Stimulated activated naive CD8-positive, alpha-beta T cell treated with anti-CD3 and anti-CD28 coated beads, Interleukin-15, amount 100 ng/mL, for 72 hours (primary cell): Measurements from ENCODE around the gene DTHD1.

Experiments used
- ATAC-seq: fragments of 150-1000 bp; cut with Tn5 transposase; 2 replicates; pipeline ENCODE4 v1.10.0; 2021; ENCODE audit warnings: mild to moderate bottlenecking, moderate library complexity
- DNase-seq, 2 donors: peaks; one replicate each; pipeline ENCODE4 v3.0.0; 2021 to 2022
- H3K27ac Mint-ChIP-seq, 2 donors: one replicate each; pipeline ENCODE4 v1.8.0; 2022; ENCODE audit warnings: mild to moderate bottlenecking in 2 of 2, mixed read lengths in 2 of 2, moderate library complexity in 2 of 2
- H3K27me3 Mint-ChIP-seq: one replicate; pipeline ENCODE4 v1.8.0; 2022; ENCODE audit warnings: mixed read lengths
- H3K4me1 Mint-ChIP-seq: one replicate; pipeline ENCODE4 v1.8.0; 2022; ENCODE audit warnings: mild to moderate bottlenecking, mixed read lengths
- H3K4me3 Mint-ChIP-seq, 2 donors: one replicate each; pipeline ENCODE4 v1.8.0; 2022; ENCODE audit warnings: mild to moderate bottlenecking in 2 of 2, mixed read lengths in 2 of 2, moderate library complexity in 1 of 2
- H3K9me3 Mint-ChIP-seq, 2 donors: one replicate each; pipeline ENCODE4 v1.8.0; 2022; ENCODE audit warnings: mixed read lengths in 2 of 2

DTHD1 gene

DNA sequence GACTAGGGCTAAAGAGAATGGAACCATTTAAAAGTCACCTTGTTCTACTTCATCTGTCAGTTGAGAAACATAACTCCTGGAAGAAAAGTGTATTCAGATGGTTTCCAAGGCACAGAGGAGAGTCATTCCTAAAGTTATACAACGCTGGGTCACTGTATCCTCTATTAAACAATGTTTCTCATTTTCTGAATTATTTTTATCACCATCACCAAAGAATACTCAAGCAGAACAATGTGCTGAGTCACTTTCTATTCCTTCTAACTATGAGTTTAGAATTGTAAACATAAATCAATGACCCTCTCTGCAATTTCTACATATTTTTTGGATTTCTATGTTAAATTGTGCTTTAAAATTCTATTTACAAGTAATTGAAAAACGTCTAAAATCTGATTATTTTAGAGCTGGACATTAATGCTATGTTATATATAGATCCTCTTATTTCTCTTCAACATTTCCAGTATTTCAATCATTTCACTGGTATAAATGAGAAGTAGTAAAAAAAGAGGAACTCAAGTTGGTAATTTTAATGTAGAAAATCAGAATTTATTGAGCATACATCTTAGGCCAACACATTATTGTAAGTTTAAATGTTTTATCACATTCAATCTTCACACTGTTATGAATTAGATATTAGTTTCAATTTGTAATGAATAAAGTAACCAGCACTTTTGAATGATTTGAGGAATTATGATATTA, 7.5 kb downstream of the DTHD1 start:
- H3K9me3 Mint-ChIP-seq, result peaks cover 5 to 6% of the 10 kb centered on the region in 2 donors
- H3K4me3 Mint-ChIP-seq, result no peak overlapping the region
- no peaks in the 10 kb centered on the region for H3K27me3 Mint-ChIP-seq
- H3K27ac Mint-ChIP-seq, result no peak overlapping the region
- H3K4me1 Mint-ChIP-seq, result peaks cover 45% of the 10 kb centered on the region
- DNase-seq (no peak), ATAC-seq (no peak)

DNA sequence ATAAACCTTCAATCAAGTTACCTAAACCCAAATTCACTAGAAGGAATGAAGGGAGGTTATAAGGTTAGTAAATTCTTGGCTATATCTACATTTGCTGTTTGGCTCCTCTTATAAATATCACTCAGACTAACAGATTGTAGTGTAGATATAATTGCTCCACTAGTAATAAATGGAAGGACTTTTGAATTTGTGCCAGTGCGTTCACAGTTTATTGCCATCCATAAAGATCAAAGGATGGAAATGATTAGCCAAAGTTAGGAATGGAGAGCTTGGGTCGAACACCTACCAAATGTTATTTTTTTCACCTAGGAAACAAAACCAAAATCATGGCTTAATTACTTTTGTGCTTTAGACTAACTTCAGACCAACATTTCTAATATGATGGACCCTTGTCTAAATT, 9.2 kb downstream of the DTHD1 start:
- Mint-ChIP-seq H3K27me3 (no peaks in the 10 kb centered on the region), H3K27ac (no peak overlapping the region), H3K9me3 (peaks cover 4 to 6% of the 10 kb centered on the region in 2 donors), H3K4me1 (peaks cover 27% of the 10 kb centered on the region), H3K4me3 (no peak overlapping the region)
- no peak for ATAC-seq
- no peak for DNase-seq

- no peak for DNase-seq
- H3K27ac Mint-ChIP-seq, result no peak overlapping the region
Observed at GRCh38 chr4:36292556-36293188, 11.3 kb downstream of the DTHD1 start.

GRCh38 chr4:36301127-36301526, 19.7 kb downstream of the DTHD1 start:
- Mint-ChIP-seq H3K4me1 (peaks cover 19% of the 10 kb centered on the region), H3K4me3 (no peak overlapping the region), H3K27ac (no peak overlapping the region), H3K9me3 (peaks cover 9 to 12% of the 10 kb centered on the region in 2 donors), H3K27me3 (no peaks in the 10 kb centered on the region)
- DNase-seq (no peak), ATAC-seq (no peak)

More at GRCh38 chr4:36292556-36293188, 11.3 kb downstream of the DTHD1 start:
- Mint-ChIP-seq H3K4me1 (peaks cover 10% of the 10 kb centered on the region), H3K27me3 (no peaks in the 10 kb centered on the region), H3K4me3 (no peak overlapping the region), H3K9me3 (peaks cover 0 to 2% of the 10 kb centered on the region in 2 donors)
- no peak for ATAC-seq

- no peaks in the 10 kb centered on the region for H3K27me3 Mint-ChIP-seq
- no peak overlapping the region for H3K4me3 Mint-ChIP-seq
- H3K27ac Mint-ChIP-seq, result peak overlapping the region in 1 of 2 donors; percentile 70
- peaks cover 19% of the 10 kb centered on the region for H3K4me1 Mint-ChIP-seq
- ATAC-seq (peak; percentile 92), DNase-seq (peak in 1 of 2 donors; percentile 49)
- H3K9me3 Mint-ChIP-seq, result peaks cover 14 to 17% of the 10 kb centered on the region in 2 donors
Observed at GRCh38 chr4:36303426-36304137, 22.2 kb downstream of the DTHD1 start.

DNA sequence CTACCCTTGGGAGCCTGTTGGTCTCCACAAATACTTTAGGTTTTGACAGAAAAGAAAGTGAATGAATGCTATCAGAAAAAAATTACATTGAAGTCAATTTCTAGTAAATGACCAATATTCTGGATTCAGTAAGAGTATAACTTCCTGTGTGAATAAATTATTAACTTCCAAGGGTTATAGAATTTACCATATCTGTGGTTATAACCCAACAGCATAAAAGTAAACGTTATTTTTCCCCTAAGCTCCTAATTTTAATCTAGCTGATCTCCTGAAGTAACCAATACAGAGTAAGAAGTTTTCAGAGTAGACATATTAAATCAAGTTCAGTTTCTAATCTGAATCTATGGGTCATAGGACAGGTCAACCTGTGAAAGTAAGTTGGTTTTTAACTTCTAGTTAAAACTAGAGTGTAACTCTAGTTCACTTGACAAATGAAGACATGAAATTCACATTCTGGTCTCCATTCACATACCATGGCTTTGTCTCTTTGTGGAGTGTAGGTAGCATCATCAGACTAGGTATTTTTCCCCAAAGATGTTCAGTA, 22.8 kb downstream of the DTHD1 start:
- H3K4me3 Mint-ChIP-seq, result peak overlapping the region in 1 of 2 donors; percentile 42
- H3K27ac Mint-ChIP-seq, result peak overlapping the region in 1 of 2 donors; percentile 70
- H3K27me3 Mint-ChIP-seq, result no peaks in the 10 kb centered on the region
- peaks cover 19% of the 10 kb centered on the region for H3K4me1 Mint-ChIP-seq
- DNase-seq (no peak), ATAC-seq (peak; percentile 44)
- peaks cover 14 to 17% of the 10 kb centered on the region in 2 donors for H3K9me3 Mint-ChIP-seq

DNA sequence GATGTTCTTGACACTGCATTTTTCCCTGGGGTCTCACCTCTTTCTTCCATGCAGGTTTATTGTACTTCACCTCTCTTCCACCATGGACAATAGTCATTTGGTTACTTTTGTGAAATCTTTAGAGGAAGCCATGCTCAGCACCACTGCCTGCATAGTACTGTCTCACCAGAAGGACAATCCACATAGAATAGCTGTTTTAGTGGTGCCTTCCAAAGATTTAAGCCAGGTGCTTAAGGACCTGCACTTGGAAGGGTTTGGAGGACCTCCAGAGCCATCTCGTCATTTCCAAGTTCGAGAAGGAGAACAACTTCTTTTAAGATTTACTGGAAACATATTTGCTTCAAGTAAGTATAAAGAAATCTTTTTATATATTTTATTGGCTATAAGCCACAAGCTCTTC, 26.7 kb downstream of the DTHD1 start:
- no peak overlapping the region for H3K27ac Mint-ChIP-seq
- H3K4me1 Mint-ChIP-seq, result peaks cover 39% of the 10 kb centered on the region
- ATAC-seq, result no peak
- no peaks in the 10 kb centered on the region for H3K27me3 Mint-ChIP-seq
- H3K9me3 Mint-ChIP-seq, result peaks cover 14 to 22% of the 10 kb centered on the region in 2 donors
- DNase-seq, result no peak
- H3K4me3 Mint-ChIP-seq, result no peak overlapping the region

GRCh38 chr4:36310216-36310615, 28.8 kb downstream of the DTHD1 start:
- ATAC-seq (no peak), DNase-seq (no peak)
- Mint-ChIP-seq H3K27me3 (no peaks in the 10 kb centered on the region), H3K4me1 (peaks cover 24% of the 10 kb centered on the region), H3K4me3 (peak overlapping the region in 1 of 2 donors; percentile 13), H3K27ac (peak overlapping the region in 1 of 2 donors; percentile 66), H3K9me3 (peaks cover 6 to 11% of the 10 kb centered on the region in 2 donors)

DNA sequence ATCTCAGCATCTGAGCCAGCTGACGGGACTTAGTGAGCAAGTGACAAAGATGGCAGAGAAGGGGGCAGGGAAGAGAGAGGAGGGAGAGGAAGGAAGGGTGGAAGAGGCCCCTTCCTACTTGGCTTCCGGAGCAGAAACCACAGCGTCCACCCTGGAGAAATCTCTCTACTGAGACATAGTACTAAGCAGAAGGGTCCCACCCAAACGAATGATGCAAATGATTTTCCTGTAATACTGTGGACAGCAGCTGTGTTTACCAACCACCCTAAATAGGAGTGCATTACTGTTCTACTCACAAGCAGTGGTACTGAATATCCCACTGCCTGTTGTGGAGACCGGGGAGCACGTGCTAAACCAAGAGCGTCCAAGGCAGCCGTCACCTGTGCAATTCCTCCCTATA, 29.4 kb downstream of the DTHD1 start:
- H3K27ac Mint-ChIP-seq, result peak overlapping the region; percentile 31 to 92

DNA sequence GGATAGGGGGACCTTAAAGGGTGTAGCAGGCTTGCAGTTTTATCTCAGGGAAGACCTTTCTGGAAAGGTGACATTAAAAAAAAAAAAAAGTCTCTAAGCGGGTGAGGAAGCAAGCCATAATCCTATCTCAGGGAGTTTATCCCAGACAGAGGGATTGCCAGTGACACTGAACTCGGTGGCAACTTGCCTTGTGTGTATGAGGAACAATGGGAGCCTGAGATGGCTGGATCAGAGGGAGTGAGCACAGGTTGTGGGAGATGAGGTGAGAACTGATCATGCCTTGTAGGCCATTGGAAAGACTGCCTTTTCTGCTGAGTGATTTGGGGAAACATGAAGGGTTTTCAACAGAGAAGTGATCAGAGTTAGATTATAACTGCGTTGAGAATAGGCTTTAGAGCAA, 31.1 kb downstream of the DTHD1 start:
- peaks cover 26% of the 10 kb centered on the region for H3K4me1 Mint-ChIP-seq
- H3K4me3 Mint-ChIP-seq, result no peak overlapping the region
- H3K27me3 Mint-ChIP-seq, result no peaks in the 10 kb centered on the region
- ATAC-seq, result no peak
- no peak for DNase-seq
- H3K9me3 Mint-ChIP-seq, result peaks cover 5 to 10% of the 10 kb centered on the region in 2 donors
- H3K27ac Mint-ChIP-seq, result no peak overlapping the region

More for the DNA sequence above, 29.4 kb downstream of the DTHD1 start:
- Mint-ChIP-seq H3K9me3 (peaks cover 5 to 10% of the 10 kb centered on the region in 2 donors), H3K4me1 (peaks cover 24% of the 10 kb centered on the region), H3K27me3 (no peaks in the 10 kb centered on the region), H3K4me3 (peak overlapping the region; percentile 58 to 75)
- ATAC-seq, result peak; percentile 57
- no peak for DNase-seq

GRCh38 chr4:36313301-36313700, 31.9 kb downstream of the DTHD1 start:
- Mint-ChIP-seq H3K4me1 (peaks cover 31% of the 10 kb centered on the region), H3K9me3 (peaks cover 0 to 5% of the 10 kb centered on the region in 2 donors), H3K4me3 (no peak overlapping the region), H3K27me3 (no peaks in the 10 kb centered on the region), H3K27ac (no peak overlapping the region)
- ATAC-seq, result no peak
- DNase-seq, result no peak

- no peak overlapping the region for H3K27ac Mint-ChIP-seq
- H3K4me1 Mint-ChIP-seq, result peaks cover 31% of the 10 kb centered on the region
- H3K27me3 Mint-ChIP-seq, result no peaks in the 10 kb centered on the region
- DNase-seq (no peak), ATAC-seq (no peak)
- no peak overlapping the region for H3K4me3 Mint-ChIP-seq
- H3K9me3 Mint-ChIP-seq, result peaks cover 0 to 5% of the 10 kb centered on the region in 2 donors
Observed at GRCh38 chr4:36313703-36314102, 32.3 kb downstream of the DTHD1 start.

DNA sequence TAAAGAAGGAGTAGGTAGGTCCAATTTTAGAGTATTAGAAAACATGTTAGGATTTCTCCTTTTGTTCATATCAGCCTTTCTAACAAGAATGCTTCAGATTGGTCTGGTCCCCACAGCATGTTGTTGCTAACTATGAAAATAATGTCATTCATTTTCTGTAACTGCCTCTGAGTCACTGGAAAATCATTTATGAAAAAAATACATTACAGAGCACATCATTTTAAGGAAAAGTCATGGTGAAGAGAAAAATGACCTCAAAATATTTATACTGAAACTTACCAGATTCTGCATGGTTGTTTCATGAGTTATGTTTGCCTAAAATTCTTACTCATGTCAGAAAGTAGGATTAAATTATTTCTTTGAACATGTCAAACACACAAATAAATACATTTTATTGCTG, 35.2 kb downstream of the DTHD1 start:
- Mint-ChIP-seq H3K4me3 (peak overlapping the region in 1 of 2 donors; percentile 40), H3K4me1 (peaks cover 41% of the 10 kb centered on the region), H3K9me3 (no peaks in the 10 kb centered on the region), H3K27ac (peak overlapping the region in 1 of 2 donors; percentile 60), H3K27me3 (no peaks in the 10 kb centered on the region)
- DNase-seq (peak in 1 of 2 donors; percentile 21), ATAC-seq (peak; percentile 87)

DNA sequence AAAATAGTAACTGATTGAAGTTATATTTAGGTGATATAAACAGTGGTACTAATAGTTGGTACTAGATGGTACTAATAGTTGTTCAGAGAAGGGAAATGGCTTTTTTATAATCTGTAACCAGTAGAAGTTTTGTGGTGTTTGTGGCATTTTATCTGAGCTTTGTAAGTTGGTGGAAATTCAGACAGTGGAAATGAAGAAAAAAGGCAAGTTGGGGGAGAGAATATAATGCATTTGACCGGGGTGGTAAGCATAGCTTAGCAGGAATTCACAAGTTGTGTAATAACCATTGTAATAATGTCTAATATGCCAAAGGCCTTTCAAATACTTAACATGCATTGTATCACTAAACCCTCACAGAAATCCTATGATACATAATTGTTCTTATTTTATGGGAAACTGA, 36.3 kb downstream of the DTHD1 start:
- no peaks in the 10 kb centered on the region for H3K9me3 Mint-ChIP-seq
- ATAC-seq (no peak), DNase-seq (no peak)
- peak overlapping the region in 1 of 2 donors; percentile 12 for H3K4me3 Mint-ChIP-seq
- peaks cover 51% of the 10 kb centered on the region for H3K4me1 Mint-ChIP-seq
- H3K27me3 Mint-ChIP-seq, result no peaks in the 10 kb centered on the region
- H3K27ac Mint-ChIP-seq, result no peak overlapping the region

DNA sequence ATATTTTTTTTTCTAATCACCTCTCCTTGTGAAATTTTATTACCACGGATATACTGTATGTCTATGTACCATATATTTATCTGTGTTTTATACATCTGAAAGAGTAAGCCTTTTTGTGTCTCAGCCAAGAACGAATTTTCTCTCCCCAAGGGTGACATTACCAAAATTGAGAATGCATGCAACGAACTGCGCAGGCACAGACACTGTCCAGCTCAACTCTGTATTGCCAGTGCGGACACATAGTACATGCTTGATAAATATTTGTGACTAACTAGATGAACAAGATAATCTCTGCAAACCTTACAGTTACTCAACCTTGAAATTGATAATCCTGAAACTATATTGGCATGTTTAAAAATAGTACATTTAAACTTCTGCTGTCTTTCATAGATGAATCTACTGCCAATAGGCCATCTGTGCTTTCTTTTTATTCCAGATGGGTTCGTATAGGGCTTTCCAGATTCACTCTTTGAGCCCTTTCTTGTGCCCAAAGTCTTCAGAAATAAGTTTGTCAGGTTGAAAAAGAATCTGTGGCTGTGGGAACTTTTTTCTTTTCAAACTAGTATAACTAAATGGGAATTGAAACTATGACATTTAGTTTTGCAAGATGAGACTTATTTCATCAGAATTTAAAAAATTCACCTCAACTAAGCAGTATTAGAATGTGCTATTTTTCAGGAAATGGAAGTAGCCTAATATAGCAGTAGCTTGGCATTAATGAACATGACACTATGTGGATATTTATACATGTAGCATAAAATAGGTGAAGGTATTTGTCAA, 38.9 kb downstream of the DTHD1 start:
- H3K9me3 Mint-ChIP-seq, result no peaks in the 10 kb centered on the region
- ATAC-seq (no peak), DNase-seq (no peak)
- no peaks in the 10 kb centered on the region for H3K27me3 Mint-ChIP-seq
- peak overlapping the region; percentile 17 to 58 for H3K4me3 Mint-ChIP-seq
- peak overlapping the region; percentile 3 to 76 for H3K27ac Mint-ChIP-seq
- peaks cover 73% of the 10 kb centered on the region for H3K4me1 Mint-ChIP-seq
